Upper lobe of left lung (tissue), 4 donors: ENCODE data around the gene ART4.

Experiments
- POLR2A ChIP-seq, 4 donors: fragments of 450-650 bp; IDR thresholded peaks; one replicate each; pipeline ENCODE4 v1.5.1; 2016 to 2017; ENCODE audit warnings: antibody characterized with exemption in 4 of 4, mild to moderate bottlenecking in 2 of 4
- POLR2AphosphoS5 ChIP-seq, 2 donors: sonication (generic); formaldehyde crosslinking; IDR thresholded peaks; one replicate each; pipeline ENCODE4 v1.5.1; 2017; ENCODE audit warnings: antibody characterized with exemption in 2 of 2
- TF ChIP-seq, protein P1 (sequence below), 6 experiments: fragments of 450-650 bp in 4 of 6; fragments of 200-600 bp in 2 of 6; sonication (generic) in 2 of 6; IDR thresholded peaks; one replicate each; pipeline ENCODE4 v1.5.1; 2016 to 2019; ENCODE audit warnings: antibody characterized with exemption in 6 of 6

DNA sequence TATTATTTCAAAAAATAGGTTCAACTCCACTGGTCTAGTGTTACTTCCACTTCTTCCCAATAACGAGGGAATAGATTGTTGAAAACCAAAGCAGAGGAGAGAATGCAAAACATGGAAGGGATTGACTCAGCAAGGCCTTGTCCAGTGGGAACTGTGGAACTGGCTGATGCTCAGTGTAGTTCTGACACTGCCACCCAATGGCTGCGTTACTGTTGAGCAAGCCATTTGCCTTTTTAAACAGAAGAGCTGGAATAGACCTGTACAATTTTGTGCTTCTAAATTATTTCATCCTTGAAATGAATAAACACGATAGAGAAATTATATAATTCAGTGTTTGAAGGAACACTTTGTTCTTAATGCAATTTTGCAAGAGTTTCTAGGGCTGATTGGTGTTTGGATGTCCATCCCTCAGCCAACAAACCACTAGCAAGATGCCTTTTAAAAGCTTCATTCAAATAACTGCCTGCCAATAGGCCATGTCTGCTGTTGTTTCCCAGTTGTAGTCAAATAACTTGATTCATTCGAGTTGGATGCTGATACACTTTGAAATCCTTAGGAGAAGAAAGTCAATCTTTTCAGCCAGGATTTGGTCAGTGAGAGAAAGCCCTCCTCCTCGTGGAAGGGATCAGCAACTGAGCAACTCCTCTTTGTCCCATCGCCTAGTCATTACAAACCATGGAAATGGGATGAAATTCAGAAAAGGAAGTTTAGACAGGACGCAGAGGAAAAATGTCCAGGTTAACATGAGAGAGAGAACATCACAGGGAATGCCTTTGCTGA is 49.6 kb upstream of the ART4 start:
- TF ChIP-seq, protein P1, sequence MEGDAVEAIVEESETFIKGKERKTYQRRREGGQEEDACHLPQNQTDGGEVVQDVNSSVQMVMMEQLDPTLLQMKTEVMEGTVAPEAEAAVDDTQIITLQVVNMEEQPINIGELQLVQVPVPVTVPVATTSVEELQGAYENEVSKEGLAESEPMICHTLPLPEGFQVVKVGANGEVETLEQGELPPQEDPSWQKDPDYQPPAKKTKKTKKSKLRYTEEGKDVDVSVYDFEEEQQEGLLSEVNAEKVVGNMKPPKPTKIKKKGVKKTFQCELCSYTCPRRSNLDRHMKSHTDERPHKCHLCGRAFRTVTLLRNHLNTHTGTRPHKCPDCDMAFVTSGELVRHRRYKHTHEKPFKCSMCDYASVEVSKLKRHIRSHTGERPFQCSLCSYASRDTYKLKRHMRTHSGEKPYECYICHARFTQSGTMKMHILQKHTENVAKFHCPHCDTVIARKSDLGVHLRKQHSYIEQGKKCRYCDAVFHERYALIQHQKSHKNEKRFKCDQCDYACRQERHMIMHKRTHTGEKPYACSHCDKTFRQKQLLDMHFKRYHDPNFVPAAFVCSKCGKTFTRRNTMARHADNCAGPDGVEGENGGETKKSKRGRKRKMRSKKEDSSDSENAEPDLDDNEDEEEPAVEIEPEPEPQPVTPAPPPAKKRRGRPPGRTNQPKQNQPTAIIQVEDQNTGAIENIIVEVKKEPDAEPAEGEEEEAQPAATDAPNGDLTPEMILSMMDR (IDR thresholded peaks at IDR 0.05), result no peak
- TF ChIP-seq POLR2AphosphoS5 (IDR thresholded peaks at IDR 0.05) (no peak), POLR2A (IDR thresholded peaks at IDR 0.05) (no peak)
